WTC11 (cell line): ENCODE results near the gene ZNF382. TPM values are rescaled to one million over a fixed set of nuclear protein-coding genes. Genes with fewer than 3 reads are reported as not detected.

ENCODE experiments used
- ATAC-seq: fragments of 200-7000 bp; cut with Tn5 transposase; 2 replicates; pipeline ENCODE4 v1.10.0; 2021; ENCODE audit warnings: mild to moderate bottlenecking, moderate library complexity
- CTCF ChIA-PET: fragments of 300-600 bp; sonication (Branson Sonifier 250); formaldehyde crosslinking; loops from one replicate; lab custom pipeline; 2021; ENCODE audit warnings: antibody characterized with exemption; lab: Charles Lee
- POLR2A ChIA-PET: fragments of 350-600 bp; sonication (Branson Sonifier 250); formaldehyde crosslinking; loops from one replicate; lab custom pipeline; 2021; ENCODE audit warnings: antibody characterized with exemption; lab: Charles Lee
- DNase-seq: peaks from one replicate; pipeline ENCODE4 v3.0.0; 2021; ENCODE audit warnings: low spot score
- H3K27ac Mint-ChIP-seq: 2 replicates; pipeline ENCODE4 v1.8.0; 2021; ENCODE audit warnings: mixed read lengths
- H3K27me3 Mint-ChIP-seq: 2 replicates; pipeline ENCODE4 v1.8.0; 2021; ENCODE audit warnings: low read depth, mild to moderate bottlenecking, moderate library complexity, mixed read lengths
- H3K36me3 Mint-ChIP-seq: 2 replicates; pipeline ENCODE4 v1.8.0; 2021; ENCODE audit warnings: mixed read lengths
- H3K4me1 Mint-ChIP-seq: 2 replicates; pipeline ENCODE4 v1.8.0; 2022; ENCODE audit warnings: mixed read lengths
- H3K4me3 Mint-ChIP-seq: 2 replicates; pipeline ENCODE4 v1.8.0; 2021; ENCODE audit warnings: mild to moderate bottlenecking, moderate library complexity, mixed read lengths
- H3K9me3 Mint-ChIP-seq: 2 replicates; pipeline ENCODE4 v1.8.0; 2021; ENCODE audit warnings: mixed read lengths
- ARID4B ChIP-seq: sonication (generic); formaldehyde crosslinking; IDR thresholded peaks from 2 replicates; pipeline ENCODE4 v1.8.0; 2023; ENCODE audit warnings: missing genetic modification reagents, mild to moderate bottlenecking, borderline replicate concordance
- ATF1 ChIP-seq: sonication (generic); formaldehyde crosslinking; IDR thresholded peaks from 2 replicates; pipeline ENCODE4 v1.8.1; 2023; ENCODE audit warnings: mild to moderate bottlenecking, moderate library complexity, missing genetic modification reagents
- CDX4 ChIP-seq: fragments of 250-450 bp; sonication (Bioruptor Pico); IDR thresholded peaks from 2 replicates; pipeline ENCODE4 v1.9.0; 2021; ENCODE audit warnings: moderate library complexity, mild to moderate bottlenecking, inconsistent platforms, borderline replicate concordance
- FOXJ3 ChIP-seq: sonication (generic); formaldehyde crosslinking; IDR thresholded peaks from 2 replicates; pipeline ENCODE4 v1.9.0; 2021; ENCODE audit warnings: missing genetic modification reagents, mild to moderate bottlenecking, borderline replicate concordance
- FOXP1 ChIP-seq: sonication (generic); formaldehyde crosslinking; IDR thresholded peaks from 2 replicates; pipeline ENCODE4 v1.8.0; 2022; ENCODE audit warnings: missing genetic modification reagents, mild to moderate bottlenecking, moderate library complexity, borderline replicate concordance
- FOXP4 ChIP-seq: sonication (generic); formaldehyde crosslinking; IDR thresholded peaks from 2 replicates; pipeline ENCODE4 v1.8.0; 2022; ENCODE audit warnings: mild to moderate bottlenecking, missing genetic modification reagents
- HMGA2 ChIP-seq: fragments of 250-450 bp; sonication (Bioruptor Pico); IDR thresholded peaks from 2 replicates; pipeline ENCODE4 v1.4.0; 2021; ENCODE audit warnings: mild to moderate bottlenecking, moderate library complexity
- HMGXB4 ChIP-seq: sonication (generic); formaldehyde crosslinking; IDR thresholded peaks from 2 replicates; pipeline ENCODE4 v1.8.1; 2023; ENCODE audit warnings: mild to moderate bottlenecking, moderate library complexity, missing genetic modification reagents
- MYBL2 ChIP-seq: sonication (generic); formaldehyde crosslinking; IDR thresholded peaks from 2 replicates; pipeline ENCODE4 v1.8.1; 2023; ENCODE audit warnings: mild to moderate bottlenecking, moderate library complexity, missing genetic modification reagents
- NFE2L1 ChIP-seq: sonication (generic); formaldehyde crosslinking; IDR thresholded peaks from 2 replicates; pipeline ENCODE4 v1.8.1; 2023; ENCODE audit warnings: missing genetic modification reagents
- NR1H2 ChIP-seq: sonication (generic); formaldehyde crosslinking; IDR thresholded peaks from 2 replicates; pipeline ENCODE4 v1.9.0; 2021; ENCODE audit warnings: mild to moderate bottlenecking, moderate library complexity, missing genetic modification reagents
- SMAD4 ChIP-seq: sonication (generic); formaldehyde crosslinking; IDR thresholded peaks from 2 replicates; pipeline ENCODE4 v1.8.0; 2022; ENCODE audit warnings: mild to moderate bottlenecking, missing genetic modification reagents
- STAT6 ChIP-seq: sonication (generic); formaldehyde crosslinking; conservative IDR thresholded peaks from 2 replicates; pipeline ENCODE4 v1.8.1; 2023; ENCODE audit warnings: mild to moderate bottlenecking, low read depth, missing genetic modification reagents, moderate library complexity
- TEAD4 ChIP-seq: sonication (generic); formaldehyde crosslinking; IDR thresholded peaks from 2 replicates; pipeline ENCODE4 v1.8.0; 2022; ENCODE audit warnings: mild to moderate bottlenecking, missing genetic modification reagents
- TP53 ChIP-seq: sonication (generic); formaldehyde crosslinking; IDR thresholded peaks from 2 replicates; pipeline ENCODE4 v1.8.1; 2023; ENCODE audit warnings: mild to moderate bottlenecking, missing genetic modification reagents
- USF2 ChIP-seq: sonication (generic); formaldehyde crosslinking; IDR thresholded peaks from 2 replicates; pipeline ENCODE4 v1.8.1; 2023; ENCODE audit warnings: mild to moderate bottlenecking, missing genetic modification reagents, moderate library complexity
- ZBTB43 ChIP-seq: sonication (generic); formaldehyde crosslinking; IDR thresholded peaks from 2 replicates; pipeline ENCODE4 v1.8.1; 2023; ENCODE audit warnings: mild to moderate bottlenecking, missing genetic modification reagents
- ZNF232 ChIP-seq: sonication (generic); formaldehyde crosslinking; IDR thresholded peaks from 2 replicates; pipeline ENCODE4 v1.8.0; 2022; ENCODE audit warnings: mild to moderate bottlenecking, missing genetic modification reagents
- ZNF281 ChIP-seq: sonication (generic); formaldehyde crosslinking; IDR thresholded peaks from 2 replicates; pipeline ENCODE4 v1.8.0; 2023; ENCODE audit warnings: mild to moderate bottlenecking, missing genetic modification reagents
- ZNF396 ChIP-seq: fragments of 250-450 bp; sonication (Bioruptor Pico); IDR thresholded peaks from 2 replicates; pipeline ENCODE4 v1.8.0; 2021; ENCODE audit warnings: mild to moderate bottlenecking, moderate library complexity, borderline replicate concordance
- total RNA-seq: library from RNA; stranded (reverse); gene quantifications from 3 replicates; pipeline ENCODE4 v1.2.3, GENCODE V29; 2021

ZNF382 gene
- total RNA-seq, 1 experiment from 2014 or later = 8.2 TPM

GRCh38 chr19:36579255-36579654 is 25.9 kb upstream of the ZNF382 start:
- CTCF ChIA-PET = no interaction called here
- no peak for ATAC-seq
- POLR2A ChIA-PET = no interaction called here

More at GRCh38 chr19:36579255-36579654, 25.9 kb upstream of the ZNF382 start:
- no peak overlapping the region for H3K4me3 Mint-ChIP-seq
- H3K36me3 Mint-ChIP-seq = peaks cover 46% of the 10 kb centered on the region
- H3K4me1 Mint-ChIP-seq = peaks cover 8% of the 10 kb centered on the region
- TF ChIP-seq USF2 (CRISPR knock-in tag) (no peak), ZNF281 (CRISPR knock-in tag) (no peak), TP53 (CRISPR knock-in tag) (no peak), FOXP4 (CRISPR knock-in tag) (no peak), TEAD4 (CRISPR knock-in tag) (no peak), FOXP1 (CRISPR knock-in tag) (no peak), NFE2L1 (CRISPR knock-in tag) (no peak), FOXJ3 (no peak), ZNF232 (CRISPR knock-in tag) (no peak), ARID4B (CRISPR knock-in tag) (no peak), STAT6 (CRISPR knock-in tag) (no peak), CDX4 (no peak), HMGA2 (CRISPR knock-in tag) (no peak), ZBTB43 (no peak), ATF1 (CRISPR knock-in tag) (no peak), NR1H2 (CRISPR knock-in tag) (no peak), MYBL2 (CRISPR knock-in tag) (no peak), ZNF396 (CRISPR knock-in tag) (no peak), HMGXB4 (no peak), SMAD4 (CRISPR knock-in tag) (no peak)
- TF ChIP-seq, all 79 proteins: peak for 0
- Mint-ChIP-seq H3K9me3 (peaks cover 5% of the 10 kb centered on the region; the same call in 1 of the 2 replicates), H3K27me3 (no peaks in the 10 kb centered on the region), H3K27ac (no peak overlapping the region)
- DNase-seq = no peak
